Activated CD8-positive, alpha-beta T cell treated with anti-CD3 and anti-CD28 coated beads, Interleukin-2, amount 10 ng/mL, durations not matched to agents 7 days and 5 days (primary cell): ENCODE results near the gene GOLGA6L10. TPM values are rescaled to one million over a fixed set of nuclear protein-coding genes. Genes with fewer than 3 reads are reported as not detected.

ENCODE experiments used
- total RNA-seq, 2 experiments: library from RNA; stranded (reverse); gene quantifications; one replicate each; pipeline ENCODE4 v1.2.3, GENCODE V29; 2021

Gene GOLGA6L10
- total RNA-seq, 2 experiments from 2014 or later, result 0.83 to 0.84 TPM

Other genes with a start within 250 kb of the GOLGA6L10 start
- 10 to 100 TPM; 25.9 to 29.0 TPM for gene EFL1, start 86.7 kb downstream of the GOLGA6L10 start, total RNA-seq
- 1 to 10 TPM; 1.6 to 2.0 TPM for gene SAXO2, start 86.7 kb downstream of the GOLGA6L10 start, total RNA-seq
- 1 to 10 TPM; 2.1 to 2.3 TPM for gene GOLGA6L9, start 80.3 kb upstream of the GOLGA6L10 start, total RNA-seq
- gene RPS17, start 191.0 kb upstream of the GOLGA6L10 start, total RNA-seq, result 1,000 to 10,000 TPM; 1,755 to 1,800 TPM